WTC11 (cell line): Measurements from ENCODE around the gene NUP58.

Experiments
- ZMAT4 ChIP-seq: fragments of 250-450 bp; sonication (Bioruptor Pico); IDR thresholded peaks from 2 replicates; pipeline ENCODE4 v1.9.0; 2021; ENCODE audit warnings: mild to moderate bottlenecking
- TF ChIP-seq, protein P1 (sequence below): sonication (generic); formaldehyde crosslinking; IDR thresholded peaks from 2 replicates; pipeline ENCODE4 v1.8.0; 2022; ENCODE audit warnings: mild to moderate bottlenecking, missing genetic modification reagents
- TF ChIP-seq, protein P2 (sequence below): fragments of 200-600 bp; IDR thresholded peaks from 2 replicates; pipeline ENCODE4 v1.8.0; 2022; ENCODE audit warnings: antibody characterized with exemption

GRCh38 chr13:25295701-25296100 is 5.7 kb upstream of the NUP58 start:
- TF ChIP-seq, protein P1, sequence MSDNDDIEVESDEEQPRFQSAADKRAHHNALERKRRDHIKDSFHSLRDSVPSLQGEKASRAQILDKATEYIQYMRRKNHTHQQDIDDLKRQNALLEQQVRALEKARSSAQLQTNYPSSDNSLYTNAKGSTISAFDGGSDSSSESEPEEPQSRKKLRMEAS (CRISPR knock-in tag): no peak
- TF ChIP-seq, protein P2, sequence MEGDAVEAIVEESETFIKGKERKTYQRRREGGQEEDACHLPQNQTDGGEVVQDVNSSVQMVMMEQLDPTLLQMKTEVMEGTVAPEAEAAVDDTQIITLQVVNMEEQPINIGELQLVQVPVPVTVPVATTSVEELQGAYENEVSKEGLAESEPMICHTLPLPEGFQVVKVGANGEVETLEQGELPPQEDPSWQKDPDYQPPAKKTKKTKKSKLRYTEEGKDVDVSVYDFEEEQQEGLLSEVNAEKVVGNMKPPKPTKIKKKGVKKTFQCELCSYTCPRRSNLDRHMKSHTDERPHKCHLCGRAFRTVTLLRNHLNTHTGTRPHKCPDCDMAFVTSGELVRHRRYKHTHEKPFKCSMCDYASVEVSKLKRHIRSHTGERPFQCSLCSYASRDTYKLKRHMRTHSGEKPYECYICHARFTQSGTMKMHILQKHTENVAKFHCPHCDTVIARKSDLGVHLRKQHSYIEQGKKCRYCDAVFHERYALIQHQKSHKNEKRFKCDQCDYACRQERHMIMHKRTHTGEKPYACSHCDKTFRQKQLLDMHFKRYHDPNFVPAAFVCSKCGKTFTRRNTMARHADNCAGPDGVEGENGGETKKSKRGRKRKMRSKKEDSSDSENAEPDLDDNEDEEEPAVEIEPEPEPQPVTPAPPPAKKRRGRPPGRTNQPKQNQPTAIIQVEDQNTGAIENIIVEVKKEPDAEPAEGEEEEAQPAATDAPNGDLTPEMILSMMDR: no peak
- no peak for TF ChIP-seq ZMAT4 (CRISPR knock-in tag)
